Kidney tubule cell (primary cell): Measurements from ENCODE around the gene TMEM130.

Experiments
- DNase-seq: peaks from one replicate; pipeline ENCODE4 v3.0.0-alpha.2; 2018; ENCODE audit warnings: low spot score

Gene TMEM130

GRCh38 chr7:98841179-98841997 lies 28.4 kb downstream of the TMEM130 start:
- peak; percentile 77 for DNase-seq

- DNase-seq: peak; percentile 77
These were observed 29.1 kb downstream of the TMEM130 start for GRCh38 chr7:98840722-98841121.

- no peak for DNase-seq
These were observed 29.7 kb downstream of the TMEM130 start for GRCh38 chr7:98840096-98840495.

- DNase-seq: no peak
These were observed 32.2 kb downstream of the TMEM130 start for GRCh38 chr7:98837630-98837972.

GRCh38 chr7:98836811-98837629 lies 32.8 kb downstream of the TMEM130 start:
- DNase-seq: peak; percentile 51

- DNase-seq: no peak
These were observed 34.9 kb downstream of the TMEM130 start for GRCh38 chr7:98834949-98835348.

- no peak for DNase-seq
These were observed 36.8 kb downstream of the TMEM130 start for GRCh38 chr7:98833022-98833421.

GRCh38 chr7:98831641-98832221 lies 38.1 kb downstream of the TMEM130 start:
- DNase-seq: peak; percentile 43

GRCh38 chr7:98830972-98831548 lies 38.8 kb downstream of the TMEM130 start:
- DNase-seq: no peak

- no peak for DNase-seq
These were observed 41.4 kb downstream of the TMEM130 start for GRCh38 chr7:98828368-98828767.

GRCh38 chr7:98827258-98827657 lies 42.6 kb downstream of the TMEM130 start:
- no peak for DNase-seq

GRCh38 chr7:98826811-98827231 lies 43.0 kb downstream of the TMEM130 start:
- DNase-seq: no peak

- no peak for DNase-seq
These were observed 43.4 kb downstream of the TMEM130 start for GRCh38 chr7:98826387-98826786.

GRCh38 chr7:98823226-98823625 lies 46.6 kb downstream of the TMEM130 start:
- no peak for DNase-seq

- DNase-seq: no peak
These were observed 48.5 kb downstream of the TMEM130 start for GRCh38 chr7:98821348-98821747.

GRCh38 chr7:98816967-98817710 lies 52.7 kb downstream of the TMEM130 start:
- DNase-seq: no peak

- DNase-seq: no peak
These were observed 53.6 kb downstream of the TMEM130 start for GRCh38 chr7:98816241-98816640.

- no peak for DNase-seq
These were observed 54.5 kb downstream of the TMEM130 start for GRCh38 chr7:98815313-98815712.

GRCh38 chr7:98811299-98811698 lies 58.5 kb downstream of the TMEM130 start:
- no peak for DNase-seq

- no peak for DNase-seq
These were observed 59.5 kb downstream of the TMEM130 start for GRCh38 chr7:98810153-98810802.

- DNase-seq: no peak
These were observed 60.9 kb downstream of the TMEM130 start for GRCh38 chr7:98808751-98809460.
